ENCODE results near the gene SYT1. TPM values are rescaled to one million over a fixed set of nuclear protein-coding genes. Genes with fewer than 3 reads are reported as not detected.

SYT1 gene
- total and polyA plus RNA-seq, 2 experiments from 2014 or later: 48.7 to 51.7 TPM

- H3K36me3 ChIP-seq (ENCODE audit: insufficient read depth): no peaks in the 10 kb centered on the region
Measured at GRCh38 chr12:79294590-79294989, 430.0 kb downstream of the SYT1 start.

More at GRCh38 chr12:79294590-79294989, 430.0 kb downstream of the SYT1 start:
- no peak overlapping the region for H2AFZ ChIP-seq
- TF ChIP-seq CTCF (conservative IDR thresholded peaks at IDR 0.05; ENCODE audit: low read depth in 2 of 2) (no peak), ZNF331 (CRISPR knock-in tag; IDR thresholded peaks at IDR 0.05; ENCODE audit: low read depth) (no peak), REST (IDR thresholded peaks at IDR 0.05; ENCODE audit: unreplicated experiment) (no peak), EZH2phosphoT487 (IDR thresholded peaks at IDR 0.05; ENCODE audit: unreplicated experiment) (no peak), ZNF114 (CRISPR knock-in tag; IDR thresholded peaks at IDR 0.05) (no peak)
- Mint-ChIP-seq H3K4me1 (peaks cover 13% of the 10 kb centered on the region), H3K27me3 (ENCODE audit: insufficient read depth, low read depth, poor library complexity) (no peaks in the 10 kb centered on the region), H3K9me3 (no peaks in the 10 kb centered on the region), H3K27ac (peak overlapping the region; percentile 75; the same call in 1 of the 2 replicates), H3K36me3 (ENCODE audit: low read depth) (peaks cover 8% of the 10 kb centered on the region; the same call in 2 of the 3 replicates), H3K4me3 (no peak overlapping the region)
- DNase-seq (ENCODE audit: low spot score) (no peak), ATAC-seq (no peak)
- H3K4me2 ChIP-seq: no peak overlapping the region
- H3F3A ChIP-seq (replicated peaks; ENCODE audit: low read depth): no peaks in the 10 kb centered on the region
- H3K4me3 ChIP-seq: no peak overlapping the region
- H3K79me2 ChIP-seq (replicated peaks; ENCODE audit: insufficient read depth): no peaks in the 10 kb centered on the region
- no peak overlapping the region for H3K27ac ChIP-seq (ENCODE audit: low read depth)
- no peaks in the 10 kb centered on the region for H3K9me2 ChIP-seq (ENCODE audit: insufficient read depth)
- H4K20me1 ChIP-seq (replicated peaks; ENCODE audit: insufficient read depth): no peaks in the 10 kb centered on the region
- no peaks in the 10 kb centered on the region for H3K27me3 ChIP-seq (ENCODE audit: insufficient read depth)
- H3K4me1 ChIP-seq (ENCODE audit: insufficient read depth): peaks cover 5% of the 10 kb centered on the region; the same call in 1 of the 2 replicates
